ENCODE data around the gene TRERF1. TPM values are rescaled to one million over a fixed set of nuclear protein-coding genes. Genes with fewer than 3 reads are reported as not detected.

Gene TRERF1
- total RNA-seq, 1 experiment from 2014 or later: 14.5 TPM

DNA sequence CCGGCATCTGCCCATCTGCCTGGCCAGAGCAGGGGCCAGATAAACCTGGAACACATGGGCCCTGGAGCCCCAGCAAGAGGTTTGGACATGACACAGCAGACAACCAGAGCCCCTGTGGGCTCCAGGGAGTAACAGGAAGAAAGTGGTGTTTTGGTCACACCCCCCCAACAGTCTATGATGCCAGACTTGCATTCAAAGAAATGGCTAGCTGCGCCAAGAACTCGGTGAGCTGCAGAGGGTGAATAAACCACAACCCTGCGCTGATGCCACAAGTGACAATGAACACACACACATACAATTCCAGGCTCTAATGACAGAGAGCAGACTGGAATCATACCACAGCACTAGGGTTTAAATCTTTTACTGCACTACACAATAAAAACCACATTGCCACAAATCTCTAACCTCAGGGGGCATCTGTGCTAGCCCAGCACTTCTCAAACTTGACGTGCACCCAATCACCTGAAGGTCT is 34.0 kb downstream of the TRERF1 start:
- Histone ChIP-seq H3K27ac (no peak overlapping the region), H3K9me3 (ENCODE audit: insufficient read depth, low read depth) (no peaks in the 10 kb centered on the region), H3K4me3 (no peak overlapping the region), H2AFZ (no peak overlapping the region), H3K9me2 (ENCODE audit: insufficient read depth) (no peaks in the 10 kb centered on the region), H3K4me2 (no peak overlapping the region), H3K27me3 (ENCODE audit: insufficient read depth, low read depth) (no peaks in the 10 kb centered on the region), H3K79me2 (ENCODE audit: low read depth) (peaks cover 19% of the 10 kb centered on the region), H3K36me3 (ENCODE audit: low read depth) (no peaks in the 10 kb centered on the region), H3F3A (ENCODE audit: insufficient read depth, low read depth) (0 out of 2 replicates have a peak, but pooled peaks cover 5% of the 10 kb centered on the region), H4K20me1 (ENCODE audit: insufficient read depth) (no peaks in the 10 kb centered on the region), H3K4me1 (replicated peaks; ENCODE audit: insufficient read depth) (no peaks in the 10 kb centered on the region)
- TF ChIP-seq, protein P1, sequence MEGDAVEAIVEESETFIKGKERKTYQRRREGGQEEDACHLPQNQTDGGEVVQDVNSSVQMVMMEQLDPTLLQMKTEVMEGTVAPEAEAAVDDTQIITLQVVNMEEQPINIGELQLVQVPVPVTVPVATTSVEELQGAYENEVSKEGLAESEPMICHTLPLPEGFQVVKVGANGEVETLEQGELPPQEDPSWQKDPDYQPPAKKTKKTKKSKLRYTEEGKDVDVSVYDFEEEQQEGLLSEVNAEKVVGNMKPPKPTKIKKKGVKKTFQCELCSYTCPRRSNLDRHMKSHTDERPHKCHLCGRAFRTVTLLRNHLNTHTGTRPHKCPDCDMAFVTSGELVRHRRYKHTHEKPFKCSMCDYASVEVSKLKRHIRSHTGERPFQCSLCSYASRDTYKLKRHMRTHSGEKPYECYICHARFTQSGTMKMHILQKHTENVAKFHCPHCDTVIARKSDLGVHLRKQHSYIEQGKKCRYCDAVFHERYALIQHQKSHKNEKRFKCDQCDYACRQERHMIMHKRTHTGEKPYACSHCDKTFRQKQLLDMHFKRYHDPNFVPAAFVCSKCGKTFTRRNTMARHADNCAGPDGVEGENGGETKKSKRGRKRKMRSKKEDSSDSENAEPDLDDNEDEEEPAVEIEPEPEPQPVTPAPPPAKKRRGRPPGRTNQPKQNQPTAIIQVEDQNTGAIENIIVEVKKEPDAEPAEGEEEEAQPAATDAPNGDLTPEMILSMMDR (conservative IDR thresholded peaks at IDR 0.05): no peak
- TF ChIP-seq EZH2 (IDR thresholded peaks at IDR 0.05; ENCODE audit: low read depth): no peak
- CTCF ChIA-PET: no interaction called here
- intact Hi-C loops (cut with micrococcal nuclease; ENCODE audit: unreplicated experiment): no loop called here
- POLR2A ChIA-PET (ENCODE audit: unreplicated experiment): no interaction called here
- DNase-seq: no peak
- BruUV-seq (replicated peaks): no TSS peak

GRCh38 chr6:42411406-42411805 is 40.3 kb downstream of the TRERF1 start:
- H3K4me1 ChIP-seq (replicated peaks; ENCODE audit: insufficient read depth): peaks cover 14% of the 10 kb centered on the region
- DNase-seq: no peak
- no peaks in the 10 kb centered on the region for H3K36me3 ChIP-seq (ENCODE audit: low read depth)
- peaks cover 35% of the 10 kb centered on the region for H3K79me2 ChIP-seq (ENCODE audit: low read depth)
- no peaks in the 10 kb centered on the region for H4K20me1 ChIP-seq (ENCODE audit: insufficient read depth)
- TF ChIP-seq EZH2 (IDR thresholded peaks at IDR 0.05; ENCODE audit: low read depth): no peak
- TF ChIP-seq, protein P1 (conservative IDR thresholded peaks at IDR 0.05): no peak
- no peak overlapping the region for H3K4me3 ChIP-seq
- no peaks in the 10 kb centered on the region for H3K27me3 ChIP-seq (ENCODE audit: insufficient read depth, low read depth)
- ChIA-PET CTCF (no interaction called here), POLR2A (ENCODE audit: unreplicated experiment) (no interaction called here)
- H3K27ac ChIP-seq: no peak overlapping the region
- intact Hi-C loops (cut with micrococcal nuclease; ENCODE audit: unreplicated experiment): no loop called here
- no peak overlapping the region for H3K4me2 ChIP-seq
- H3K9me2 ChIP-seq (ENCODE audit: insufficient read depth): no peaks in the 10 kb centered on the region
- no TSS peak for BruUV-seq (replicated peaks)
- H2AFZ ChIP-seq: no peak overlapping the region
- H3F3A ChIP-seq (ENCODE audit: insufficient read depth, low read depth): 0 out of 2 replicates have a peak, but pooled peaks cover 5% of the 10 kb centered on the region
- no peaks in the 10 kb centered on the region for H3K9me3 ChIP-seq (ENCODE audit: insufficient read depth, low read depth)

GRCh38 chr6:42410861-42411260 is 40.9 kb downstream of the TRERF1 start:
- intact Hi-C loops (cut with micrococcal nuclease; ENCODE audit: unreplicated experiment): no loop called here
- Histone ChIP-seq H3K27me3 (ENCODE audit: insufficient read depth, low read depth) (no peaks in the 10 kb centered on the region), H3K4me3 (no peak overlapping the region), H3K4me1 (replicated peaks; ENCODE audit: insufficient read depth) (peaks cover 19% of the 10 kb centered on the region), H3K4me2 (no peak overlapping the region), H3K27ac (no peak overlapping the region), H3K9me3 (ENCODE audit: insufficient read depth, low read depth) (no peaks in the 10 kb centered on the region), H3K79me2 (ENCODE audit: low read depth) (peaks cover 41% of the 10 kb centered on the region), H4K20me1 (ENCODE audit: insufficient read depth) (no peaks in the 10 kb centered on the region), H2AFZ (no peak overlapping the region), H3K36me3 (ENCODE audit: low read depth) (no peaks in the 10 kb centered on the region), H3F3A (ENCODE audit: insufficient read depth, low read depth) (peaks cover 8% of the 10 kb centered on the region; the same call in 1 of the 2 replicates), H3K9me2 (ENCODE audit: insufficient read depth) (no peaks in the 10 kb centered on the region)
- TF ChIP-seq, protein P1 (conservative IDR thresholded peaks at IDR 0.05): no peak
- no peak for TF ChIP-seq EZH2 (IDR thresholded peaks at IDR 0.05; ENCODE audit: low read depth)
- ChIA-PET CTCF (no interaction called here), POLR2A (ENCODE audit: unreplicated experiment) (no interaction called here)
- BruUV-seq (replicated peaks): no TSS peak
- no peak for DNase-seq
